ENCODE measurements around the gene PJA2. TPM values are rescaled to one million over a fixed set of nuclear protein-coding genes. Genes with fewer than 3 reads are reported as not detected.

PJA2 gene
- total and polyA plus RNA-seq, 2 experiments from 2014 or later = 65.4 to 147 TPM

- Histone ChIP-seq H3K4me3 (no peak overlapping the region), H3K4me2 (no peak overlapping the region), H4K20me1 (ENCODE audit: insufficient read depth, poor library complexity, severe bottlenecking) (no peaks in the 10 kb centered on the region), H3K4me1 (ENCODE audit: insufficient read depth) (no peaks in the 10 kb centered on the region), H3K36me3 (replicated peaks; ENCODE audit: insufficient read depth, low read depth) (no peaks in the 10 kb centered on the region), H3K27ac (no peak overlapping the region), H3K27me3 (no peaks in the 10 kb centered on the region), H2AFZ (no peak overlapping the region), H3K9me3 (ENCODE audit: low read depth) (no peaks in the 10 kb centered on the region), H3K79me2 (no peaks in the 10 kb centered on the region), H3K9me2 (replicated peaks; ENCODE audit: insufficient read depth) (no peaks in the 10 kb centered on the region)
- 78% methylated on average over 4 of the region's 4 CpGs for WGBS (ENCODE audit: low lambda C conversion rate, missing lambda C conversion rate)
- TF ChIP-seq EZH2 (IDR thresholded peaks at IDR 0.05; ENCODE audit: borderline replicate concordance) (no peak), EZH2phosphoT487 (IDR thresholded peaks at IDR 0.05; ENCODE audit: low read depth, severe bottlenecking, unreplicated experiment) (no peak)
- TF ChIP-seq, protein P1, sequence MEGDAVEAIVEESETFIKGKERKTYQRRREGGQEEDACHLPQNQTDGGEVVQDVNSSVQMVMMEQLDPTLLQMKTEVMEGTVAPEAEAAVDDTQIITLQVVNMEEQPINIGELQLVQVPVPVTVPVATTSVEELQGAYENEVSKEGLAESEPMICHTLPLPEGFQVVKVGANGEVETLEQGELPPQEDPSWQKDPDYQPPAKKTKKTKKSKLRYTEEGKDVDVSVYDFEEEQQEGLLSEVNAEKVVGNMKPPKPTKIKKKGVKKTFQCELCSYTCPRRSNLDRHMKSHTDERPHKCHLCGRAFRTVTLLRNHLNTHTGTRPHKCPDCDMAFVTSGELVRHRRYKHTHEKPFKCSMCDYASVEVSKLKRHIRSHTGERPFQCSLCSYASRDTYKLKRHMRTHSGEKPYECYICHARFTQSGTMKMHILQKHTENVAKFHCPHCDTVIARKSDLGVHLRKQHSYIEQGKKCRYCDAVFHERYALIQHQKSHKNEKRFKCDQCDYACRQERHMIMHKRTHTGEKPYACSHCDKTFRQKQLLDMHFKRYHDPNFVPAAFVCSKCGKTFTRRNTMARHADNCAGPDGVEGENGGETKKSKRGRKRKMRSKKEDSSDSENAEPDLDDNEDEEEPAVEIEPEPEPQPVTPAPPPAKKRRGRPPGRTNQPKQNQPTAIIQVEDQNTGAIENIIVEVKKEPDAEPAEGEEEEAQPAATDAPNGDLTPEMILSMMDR (IDR thresholded peaks at IDR 0.05; ENCODE audit: poor library complexity) = no peak
- DNase-seq (ENCODE audit: low spot score) = no peak
Measured at GRCh38 chr5:109326919-109327318, 82.9 kb downstream of the PJA2 start.

DNA sequence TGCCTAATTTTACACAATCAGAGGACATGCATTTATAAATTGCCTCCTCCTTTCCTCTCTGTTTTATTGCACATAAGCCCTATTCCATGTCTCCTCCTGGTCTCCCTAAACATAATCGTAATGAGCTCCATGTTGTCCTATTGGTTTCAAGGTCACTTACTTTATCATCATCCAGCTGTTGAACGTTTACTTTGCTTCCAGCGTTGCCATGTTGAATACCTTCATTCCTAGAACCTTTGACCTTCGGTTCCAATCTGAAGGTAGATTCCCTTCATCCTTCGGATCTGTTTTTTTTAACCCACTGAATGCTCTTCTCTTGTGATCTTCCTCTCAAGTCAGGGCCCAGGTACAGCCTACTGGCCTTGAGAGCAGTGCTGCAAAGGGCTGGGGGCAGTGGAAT lies 84.3 kb downstream of the PJA2 start:
- H3K4me2 ChIP-seq = no peak overlapping the region
- no peaks in the 10 kb centered on the region for H3K27me3 ChIP-seq
- no peaks in the 10 kb centered on the region for H3K36me3 ChIP-seq (replicated peaks; ENCODE audit: insufficient read depth, low read depth)
- no peaks in the 10 kb centered on the region for H3K79me2 ChIP-seq
- H3K27ac ChIP-seq = no peak overlapping the region
- no peaks in the 10 kb centered on the region for H3K9me3 ChIP-seq (ENCODE audit: low read depth)
- no peak overlapping the region for H3K4me3 ChIP-seq
- no peaks in the 10 kb centered on the region for H3K9me2 ChIP-seq (replicated peaks; ENCODE audit: insufficient read depth)
- H3K4me1 ChIP-seq (ENCODE audit: insufficient read depth) = no peaks in the 10 kb centered on the region
- no peak overlapping the region for H2AFZ ChIP-seq
- TF ChIP-seq, protein P1 (IDR thresholded peaks at IDR 0.05; ENCODE audit: poor library complexity) = no peak
- TF ChIP-seq EZH2 (IDR thresholded peaks at IDR 0.05; ENCODE audit: borderline replicate concordance) (no peak), EZH2phosphoT487 (IDR thresholded peaks at IDR 0.05; ENCODE audit: low read depth, severe bottlenecking, unreplicated experiment) (no peak)
- no peaks in the 10 kb centered on the region for H4K20me1 ChIP-seq (ENCODE audit: insufficient read depth, poor library complexity, severe bottlenecking)
- DNase-seq (ENCODE audit: low spot score) = no peak
- 69% methylated on average over 5 of the region's 5 CpGs for WGBS (ENCODE audit: low lambda C conversion rate, missing lambda C conversion rate)

DNA sequence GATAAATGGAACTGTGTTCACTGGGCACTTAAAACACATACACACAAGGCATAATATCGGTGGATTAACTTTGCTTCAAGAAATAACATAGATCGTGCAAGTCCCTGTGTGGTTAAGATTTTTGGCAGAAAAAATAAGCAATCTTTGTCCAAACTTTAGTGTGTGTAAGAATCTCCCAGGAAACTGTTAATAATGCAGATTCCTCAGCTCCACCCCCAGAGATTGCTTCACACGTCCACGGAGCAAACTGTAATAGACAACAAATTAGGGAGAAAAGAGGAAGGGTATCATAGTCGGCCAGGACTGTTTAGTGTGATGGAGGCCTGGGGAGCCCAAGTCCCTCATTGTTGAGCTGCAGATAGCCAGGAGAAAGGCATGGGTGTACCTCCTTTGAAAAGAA lies 84.8 kb downstream of the PJA2 start:
- TF ChIP-seq EZH2 (IDR thresholded peaks at IDR 0.05; ENCODE audit: borderline replicate concordance) (no peak), EZH2phosphoT487 (IDR thresholded peaks at IDR 0.05; ENCODE audit: low read depth, severe bottlenecking, unreplicated experiment) (no peak)
- TF ChIP-seq, protein P1 (IDR thresholded peaks at IDR 0.05; ENCODE audit: poor library complexity) = no peak

GRCh38 chr5:109324351-109324750 lies 85.4 kb downstream of the PJA2 start:
- Histone ChIP-seq H3K27me3 (no peaks in the 10 kb centered on the region), H3K9me2 (replicated peaks; ENCODE audit: insufficient read depth) (no peaks in the 10 kb centered on the region), H3K4me2 (no peak overlapping the region), H4K20me1 (ENCODE audit: insufficient read depth, poor library complexity, severe bottlenecking) (no peaks in the 10 kb centered on the region), H3K27ac (no peak overlapping the region), H2AFZ (no peak overlapping the region), H3K36me3 (replicated peaks; ENCODE audit: insufficient read depth, low read depth) (no peaks in the 10 kb centered on the region), H3K79me2 (no peaks in the 10 kb centered on the region), H3K4me3 (no peak overlapping the region), H3K9me3 (ENCODE audit: low read depth) (no peaks in the 10 kb centered on the region), H3K4me1 (ENCODE audit: insufficient read depth) (no peaks in the 10 kb centered on the region)
- WGBS (ENCODE audit: low lambda C conversion rate, missing lambda C conversion rate) = 78% methylated on average over 7 of the region's 7 CpGs
- DNase-seq (ENCODE audit: low spot score) = no peak
- TF ChIP-seq, protein P1 (IDR thresholded peaks at IDR 0.05; ENCODE audit: poor library complexity) = no peak
- TF ChIP-seq EZH2phosphoT487 (IDR thresholded peaks at IDR 0.05; ENCODE audit: low read depth, severe bottlenecking, unreplicated experiment) (no peak), EZH2 (IDR thresholded peaks at IDR 0.05; ENCODE audit: borderline replicate concordance) (no peak)

More for the DNA sequence above, 84.8 kb downstream of the PJA2 start:
- H3K36me3 ChIP-seq (replicated peaks; ENCODE audit: insufficient read depth, low read depth) = no peaks in the 10 kb centered on the region
- no peak overlapping the region for H2AFZ ChIP-seq
- H3K9me3 ChIP-seq (ENCODE audit: low read depth) = no peaks in the 10 kb centered on the region
- no peaks in the 10 kb centered on the region for H3K9me2 ChIP-seq (replicated peaks; ENCODE audit: insufficient read depth)
- no peak overlapping the region for H3K4me3 ChIP-seq
- no peak overlapping the region for H3K4me2 ChIP-seq
- no peaks in the 10 kb centered on the region for H3K27me3 ChIP-seq
- H4K20me1 ChIP-seq (ENCODE audit: insufficient read depth, poor library complexity, severe bottlenecking) = no peaks in the 10 kb centered on the region
- H3K4me1 ChIP-seq (ENCODE audit: insufficient read depth) = no peaks in the 10 kb centered on the region
- WGBS (ENCODE audit: low lambda C conversion rate, missing lambda C conversion rate) = 79% methylated on average over 5 of the region's 5 CpGs
- no peak overlapping the region for H3K27ac ChIP-seq
- no peaks in the 10 kb centered on the region for H3K79me2 ChIP-seq
- no peak for DNase-seq (ENCODE audit: low spot score)

All from hepatocyte (in vitro differentiated cells).